Stimulated activated CD4-positive, alpha-beta T cell treated with anti-CD3 and anti-CD28 coated beads, Interleukin-12 subunit alpha, Interleukin-12 subunit beta, amount 100 ng/mL, for 48 hours (primary cell): Measurements from ENCODE around the gene MYO1E.

Source experiments
- DNase-seq, 3 donors: peaks; one replicate each; pipeline ENCODE4 v3.0.0-alpha.2; 2020; ENCODE audit warnings: low read depth in 2 of 3, low spot score in 1 of 3

MYO1E gene

DNA sequence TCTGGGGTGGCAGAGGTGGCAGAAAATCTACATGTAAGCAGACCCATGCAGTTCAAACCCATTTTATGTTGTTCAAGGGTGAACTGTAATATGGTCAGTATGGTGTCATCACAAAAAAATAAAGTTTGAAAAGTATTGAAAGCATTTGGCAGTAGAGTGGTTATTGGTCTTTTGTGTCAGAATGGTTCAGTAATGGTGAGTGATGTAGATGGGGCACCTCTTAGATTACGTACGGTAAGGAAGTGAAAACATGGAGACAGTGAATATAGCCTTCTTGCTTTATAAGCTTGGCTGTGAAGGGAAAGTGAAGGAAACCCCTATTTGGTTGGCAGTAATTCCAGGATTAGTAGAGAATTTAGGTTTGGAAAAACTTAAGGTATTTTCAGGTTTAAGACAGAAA, 284.9 kb downstream of the MYO1E start:
- no peak for DNase-seq
